ENCODE measurements around the gene CCL18.
"Not testable (repeated sequence)": the region's sequence is repeated elsewhere in the genome, so short reads cannot be mapped to it uniquely, and the experiment has no call there.

The CCL18 gene

GRCh38 chr17:36063786-36064541 lies at the start of gene CCL18:
Gene CCL18, plus strand, starts transcription at chr17:36064272. Its CDS starts 71 bp downstream, at chr17:36064343.
- H3K4me3 ChIP-seq (ENCODE audit: low read depth, low read length): no peak within 1 kb of the TSS
- TF ChIP-seq CTCF (IDR thresholded peaks at IDR 0.05; ENCODE audit: borderline replicate concordance, insufficient read depth, low read depth, low read length): no peak

DNA sequence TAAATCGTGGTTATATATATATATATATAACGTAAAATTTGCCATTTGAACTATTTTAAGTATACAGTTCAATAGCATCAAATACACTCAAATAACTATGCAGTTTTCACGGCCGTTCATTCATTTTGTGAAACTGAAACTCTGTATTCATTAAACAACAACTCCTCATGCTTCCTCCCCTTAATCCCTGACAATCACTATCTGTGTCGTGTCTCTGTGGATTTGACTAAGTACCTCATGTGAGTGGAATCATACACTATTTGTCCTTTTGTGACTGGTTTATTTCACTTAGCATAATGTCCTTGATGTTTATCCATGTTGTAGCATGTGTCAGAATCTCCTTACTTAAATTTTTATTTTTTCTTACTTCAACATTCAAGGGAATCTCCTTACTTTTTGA lies 49.1 kb upstream of the CCL18 start:
- no peak overlapping the region for H3K4me3 ChIP-seq (ENCODE audit: low read depth, low read length)
- no peak for TF ChIP-seq CTCF (IDR thresholded peaks at IDR 0.05; ENCODE audit: borderline replicate concordance, insufficient read depth, low read depth, low read length)

GRCh38 chr17:36015895-36016294 lies 48.2 kb upstream of the CCL18 start:
- not testable (repeated sequence) for H3K4me3 ChIP-seq (ENCODE audit: low read depth, low read length)

DNA sequence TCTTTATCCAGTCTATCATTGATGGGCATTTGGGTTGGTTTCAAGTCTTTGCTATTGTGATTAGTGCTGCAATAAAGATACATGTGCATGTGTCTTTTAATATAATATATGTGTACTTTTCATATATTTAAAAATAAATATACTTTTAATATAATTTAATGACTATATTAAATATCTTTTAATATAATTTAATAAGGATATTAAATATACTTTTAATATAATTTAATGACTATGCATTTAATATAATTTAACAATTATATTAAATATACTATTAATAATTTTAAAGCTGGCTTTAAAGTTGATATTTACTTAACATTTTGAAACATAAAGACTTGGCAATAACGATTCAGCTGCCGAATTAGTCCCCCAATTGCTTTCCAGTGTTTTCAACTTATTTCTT lies 47.5 kb upstream of the CCL18 start:
- TF ChIP-seq CTCF (IDR thresholded peaks at IDR 0.05; ENCODE audit: borderline replicate concordance, insufficient read depth, low read depth, low read length): no peak
- H3K4me3 ChIP-seq (ENCODE audit: low read depth, low read length): no peak overlapping the region

DNA sequence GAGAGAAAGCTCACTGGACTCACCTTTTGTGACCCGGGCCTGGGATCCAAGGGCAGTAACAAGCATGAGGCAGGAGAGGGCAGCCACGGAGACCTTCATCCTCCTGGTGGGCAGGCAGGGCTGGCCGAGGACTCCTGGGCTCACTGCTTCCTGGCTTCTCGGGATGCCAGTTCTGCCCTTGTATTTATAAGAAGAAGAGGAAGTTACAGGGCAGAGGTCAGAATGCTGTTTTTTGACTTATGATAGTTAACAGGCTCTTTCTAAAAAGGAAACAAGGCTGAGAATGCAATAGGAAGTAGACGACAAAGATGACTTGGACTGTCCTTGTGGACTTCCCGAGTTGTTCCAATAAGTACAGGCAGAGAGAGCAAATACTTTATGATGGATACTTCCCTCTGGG lies 46.3 kb upstream of the CCL18 start, which contains the start of gene CCL23:
Gene CCL23 (minus strand): TSS at position 174 of the 400 bp plus-strand sequence. CDS start 75 bp downstream, at position 99.
- no peak within 1 kb of the TSS for H3K4me3 ChIP-seq (ENCODE audit: low read depth, low read length)
- TF ChIP-seq CTCF (IDR thresholded peaks at IDR 0.05; ENCODE audit: borderline replicate concordance, insufficient read depth, low read depth, low read length): no peak

- TF ChIP-seq CTCF (IDR thresholded peaks at IDR 0.05; ENCODE audit: borderline replicate concordance, insufficient read depth, low read depth, low read length): no peak
Measured at GRCh38 chr17:36019423-36019822, 44.6 kb upstream of the CCL18 start.

DNA sequence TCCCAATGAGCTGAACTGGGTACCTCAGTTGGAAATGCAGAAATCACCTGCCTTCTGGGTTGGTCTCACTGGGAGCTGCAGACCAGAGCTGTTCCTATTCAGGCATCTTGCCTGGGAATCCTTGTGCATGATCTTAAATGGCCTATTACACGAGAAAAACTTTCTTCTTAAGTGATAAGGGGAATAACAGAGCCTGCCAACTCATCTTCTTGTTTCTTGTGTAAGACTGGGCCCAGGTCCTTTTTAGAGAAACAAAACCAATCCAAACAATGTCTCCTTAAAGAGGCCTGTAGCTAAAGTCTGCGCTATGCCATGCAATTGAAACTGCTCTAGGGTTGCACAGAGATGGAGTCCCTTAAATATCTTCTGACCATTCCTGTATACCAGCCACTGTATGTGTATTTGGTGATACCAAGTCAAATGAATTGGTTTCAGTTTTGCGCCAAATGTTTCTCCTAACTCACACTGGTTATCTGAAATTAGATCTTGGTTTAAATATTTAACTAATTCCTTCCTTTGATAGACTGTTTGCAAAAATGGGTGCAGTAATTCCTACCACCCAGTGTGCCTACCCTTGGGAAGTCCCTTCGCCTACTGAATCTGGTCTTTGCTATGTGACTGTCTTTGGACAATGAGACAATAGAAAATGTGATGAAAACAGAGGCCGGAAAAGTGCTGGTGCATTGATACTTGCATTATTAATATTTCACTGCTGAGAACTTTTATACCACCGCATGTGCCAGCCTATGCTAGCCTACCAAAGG lies 39.8 kb upstream of the CCL18 start:
- H3K4me3 ChIP-seq (ENCODE audit: low read depth, low read length): no peak overlapping the region
- TF ChIP-seq CTCF (IDR thresholded peaks at IDR 0.05; ENCODE audit: borderline replicate concordance, insufficient read depth, low read depth, low read length): no peak

More at GRCh38 chr17:36019423-36019822, 44.6 kb upstream of the CCL18 start:
- H3K4me3 ChIP-seq (ENCODE audit: low read depth, low read length): no peak overlapping the region

All from GM12875 (cell line).